KMS-11 (cell line): Measurements from ENCODE around the gene GTF3C4.

Experiments
- H2AFZ ChIP-seq: fragments of 200-600 bp; sonication (generic); 2 replicates; pipeline ENCODE4 v1.6.1; 2016; ENCODE audit warnings: antibody characterized with exemption, mixed run types, low read depth
- H3K27ac ChIP-seq: fragments of 200-600 bp; sonication (generic); 2 replicates; pipeline ENCODE4 v1.6.1; 2016; ENCODE audit warnings: mild to moderate bottlenecking, mixed run types
- H3K27me3 ChIP-seq: fragments of 200-600 bp; sonication (generic); 2 replicates; pipeline ENCODE4 v1.6.1; 2017; ENCODE audit warnings: mild to moderate bottlenecking, low read depth, mixed run types, moderate library complexity; ENCODE audit not compliant: insufficient read depth
- H3K36me3 ChIP-seq: fragments of 200-600 bp; sonication (generic); 2 replicates; pipeline ENCODE4 v1.6.1; 2017; ENCODE audit warnings: mild to moderate bottlenecking, mixed run types; ENCODE audit not compliant: insufficient read depth
- H3K4me1 ChIP-seq: fragments of 200-600 bp; sonication (generic); 2 replicates; pipeline ENCODE4 v1.6.1; 2016; ENCODE audit warnings: mild to moderate bottlenecking, low read depth, mixed run types; ENCODE audit not compliant: poor library complexity, severe bottlenecking
- H3K4me2 ChIP-seq: fragments of 200-600 bp; sonication (generic); 2 replicates; pipeline ENCODE4 v1.7.0; 2016; ENCODE audit warnings: mild to moderate bottlenecking, mixed run types
- H3K4me3 ChIP-seq: fragments of 200-600 bp; sonication (generic); IDR thresholded peaks from 2 replicates; pipeline ENCODE4 v1.6.1; 2017; ENCODE audit warnings: low read depth, low read length, mixed read lengths; ENCODE audit not compliant: insufficient read depth
- H3K79me2 ChIP-seq: fragments of 200-600 bp; sonication (generic); 2 replicates; pipeline ENCODE4 v1.6.1; 2016; ENCODE audit warnings: low read depth, mixed run types; ENCODE audit not compliant: insufficient read depth
- H3K9ac ChIP-seq: fragments of 200-600 bp; sonication (generic); 2 replicates; pipeline ENCODE4 v1.6.1; 2016; ENCODE audit warnings: mild to moderate bottlenecking, mixed run types
- H4K20me1 ChIP-seq: fragments of 200-600 bp; sonication (generic); 2 replicates; pipeline ENCODE4 v1.6.1; 2016; ENCODE audit warnings: mild to moderate bottlenecking, mixed run types; ENCODE audit not compliant: insufficient read depth
- CTCF ChIP-seq: fragments of 200-600 bp; sonication (generic); conservative IDR thresholded peaks from 2 replicates; pipeline ENCODE4 v1.6.1; 2017; ENCODE audit warnings: low read depth, mild to moderate bottlenecking, antibody characterized with exemption, low read length, moderate library complexity, mixed read lengths

Gene GTF3C4

GRCh38 chr9:132728497-132728896, 58.2 kb downstream of the GTF3C4 start:
- H3K36me3 ChIP-seq = no peaks in the 10 kb centered on the region
- H2AFZ ChIP-seq = no peak overlapping the region
- no peaks in the 10 kb centered on the region for H3K79me2 ChIP-seq
- no peaks in the 10 kb centered on the region for H3K4me1 ChIP-seq
- no peak overlapping the region for H3K4me2 ChIP-seq
- H3K4me3 ChIP-seq = no peak overlapping the region
- H3K27me3 ChIP-seq = peaks cover 55% of the 10 kb centered on the region
- no peak overlapping the region for H3K27ac ChIP-seq
- TF ChIP-seq CTCF = no peak
- H4K20me1 ChIP-seq = no peaks in the 10 kb centered on the region
- H3K9ac ChIP-seq = no peak overlapping the region

GRCh38 chr9:132729235-132729890, 59.1 kb downstream of the GTF3C4 start:
- Histone ChIP-seq H3K27me3 (peaks cover 55% of the 10 kb centered on the region), H2AFZ (no peak overlapping the region), H3K4me2 (no peak overlapping the region), H3K9ac (no peak overlapping the region), H3K36me3 (no peaks in the 10 kb centered on the region), H3K79me2 (no peaks in the 10 kb centered on the region), H3K4me3 (no peak overlapping the region), H3K27ac (no peak overlapping the region), H4K20me1 (no peaks in the 10 kb centered on the region), H3K4me1 (no peaks in the 10 kb centered on the region)
- no peak for TF ChIP-seq CTCF

- Histone ChIP-seq H3K79me2 (no peaks in the 10 kb centered on the region), H3K4me2 (no peak overlapping the region), H3K4me3 (no peak overlapping the region), H2AFZ (no peak overlapping the region), H3K36me3 (no peaks in the 10 kb centered on the region), H3K27me3 (peaks cover 47% of the 10 kb centered on the region), H3K4me1 (no peaks in the 10 kb centered on the region), H4K20me1 (no peaks in the 10 kb centered on the region), H3K27ac (no peak overlapping the region), H3K9ac (no peak overlapping the region)
- TF ChIP-seq CTCF = no peak
These were observed 60.1 kb downstream of the GTF3C4 start for GRCh38 chr9:132730054-132731033.

GRCh38 chr9:132731230-132731629, 61.0 kb downstream of the GTF3C4 start:
- Histone ChIP-seq H3K9ac (no peak overlapping the region), H3K79me2 (no peaks in the 10 kb centered on the region), H4K20me1 (no peaks in the 10 kb centered on the region), H3K4me2 (no peak overlapping the region), H3K4me1 (no peaks in the 10 kb centered on the region), H3K27me3 (peaks cover 43% of the 10 kb centered on the region), H3K36me3 (no peaks in the 10 kb centered on the region), H2AFZ (no peak overlapping the region), H3K27ac (no peak overlapping the region), H3K4me3 (no peak overlapping the region)
- TF ChIP-seq CTCF = no peak
